NB4 (cell line): Measurements from ENCODE around the gene VAV2.

Source experiments
- DNase-seq: peaks from one replicate; pipeline ENCODE4 v3.0.0; 2010; ENCODE audit warnings: low read depth
- H3K4me3 ChIP-seq: one replicate; pipeline ENCODE4 v1.5.1; 2011; ENCODE audit warnings: mild to moderate bottlenecking, low read depth, low read length, moderate library complexity
- MYC ChIP-seq: IDR thresholded peaks from 2 replicates; pipeline ENCODE4 v1.6.1; 2011; ENCODE audit warnings: low read depth, low read length
- POLR2A ChIP-seq: IDR thresholded peaks from 2 replicates; pipeline ENCODE4 v1.6.1; 2011; ENCODE audit warnings: mild to moderate bottlenecking; ENCODE audit not compliant: insufficient read length; ENCODE audit errors: extremely low read depth
- TF ChIP-seq, protein P1 (sequence below): IDR thresholded peaks from one replicate; pipeline ENCODE4 v1.5.1; 2012; ENCODE audit warnings: low read depth, low read length
- TF ChIP-seq, protein P2 (sequence below): IDR thresholded peaks from 2 replicates; pipeline ENCODE4 v1.6.1; 2011; ENCODE audit warnings: low read depth, low read length

VAV2 gene

DNA sequence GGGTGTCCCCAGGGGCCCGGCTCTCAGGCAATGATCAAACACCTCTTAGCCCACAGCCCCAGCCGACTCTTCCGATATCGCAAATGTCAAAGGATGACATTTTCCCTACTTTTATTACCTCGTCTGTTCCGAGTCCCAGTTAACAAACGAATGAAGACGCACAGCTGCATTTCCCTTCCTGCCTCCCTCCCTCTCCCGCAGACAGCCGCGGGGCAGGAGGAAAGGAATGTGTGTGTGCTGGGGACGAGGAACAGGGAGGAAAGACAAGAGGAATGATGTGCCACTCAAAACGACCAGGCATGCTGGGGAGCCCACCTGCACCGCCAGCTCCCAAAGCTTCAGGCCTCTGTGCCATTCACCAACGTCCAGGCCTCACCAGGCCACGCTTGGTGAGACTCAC, 128.1 kb downstream of the VAV2 start:
- no peak for DNase-seq
- no peak for TF ChIP-seq MYC
- TF ChIP-seq, protein P1, sequence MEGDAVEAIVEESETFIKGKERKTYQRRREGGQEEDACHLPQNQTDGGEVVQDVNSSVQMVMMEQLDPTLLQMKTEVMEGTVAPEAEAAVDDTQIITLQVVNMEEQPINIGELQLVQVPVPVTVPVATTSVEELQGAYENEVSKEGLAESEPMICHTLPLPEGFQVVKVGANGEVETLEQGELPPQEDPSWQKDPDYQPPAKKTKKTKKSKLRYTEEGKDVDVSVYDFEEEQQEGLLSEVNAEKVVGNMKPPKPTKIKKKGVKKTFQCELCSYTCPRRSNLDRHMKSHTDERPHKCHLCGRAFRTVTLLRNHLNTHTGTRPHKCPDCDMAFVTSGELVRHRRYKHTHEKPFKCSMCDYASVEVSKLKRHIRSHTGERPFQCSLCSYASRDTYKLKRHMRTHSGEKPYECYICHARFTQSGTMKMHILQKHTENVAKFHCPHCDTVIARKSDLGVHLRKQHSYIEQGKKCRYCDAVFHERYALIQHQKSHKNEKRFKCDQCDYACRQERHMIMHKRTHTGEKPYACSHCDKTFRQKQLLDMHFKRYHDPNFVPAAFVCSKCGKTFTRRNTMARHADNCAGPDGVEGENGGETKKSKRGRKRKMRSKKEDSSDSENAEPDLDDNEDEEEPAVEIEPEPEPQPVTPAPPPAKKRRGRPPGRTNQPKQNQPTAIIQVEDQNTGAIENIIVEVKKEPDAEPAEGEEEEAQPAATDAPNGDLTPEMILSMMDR = no peak
- TF ChIP-seq POLR2A = no peak
- TF ChIP-seq, protein P2, sequence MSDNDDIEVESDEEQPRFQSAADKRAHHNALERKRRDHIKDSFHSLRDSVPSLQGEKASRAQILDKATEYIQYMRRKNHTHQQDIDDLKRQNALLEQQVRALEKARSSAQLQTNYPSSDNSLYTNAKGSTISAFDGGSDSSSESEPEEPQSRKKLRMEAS = no peak
- H3K4me3 ChIP-seq = no peak overlapping the region

DNA sequence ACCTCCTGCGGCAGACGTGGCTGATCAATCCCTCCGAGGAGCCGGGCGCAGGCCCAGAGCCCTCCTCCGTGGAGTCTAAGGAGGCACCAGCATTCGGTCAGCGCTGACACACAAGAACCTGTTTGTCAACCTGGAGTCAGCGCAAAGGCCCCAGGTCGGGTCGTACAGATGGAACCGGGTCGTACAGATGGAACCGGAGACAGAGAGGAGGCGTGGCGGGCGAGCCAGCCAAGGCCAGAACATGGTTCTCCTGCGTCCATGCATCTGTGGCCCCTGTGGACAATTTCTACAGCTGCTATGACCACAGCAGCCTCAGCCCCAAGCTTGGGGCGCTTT, 128.9 kb downstream of the VAV2 start:
- TF ChIP-seq, protein P1 = no peak
- TF ChIP-seq POLR2A = no peak
- TF ChIP-seq, protein P2 = no peak
- no peak for TF ChIP-seq MYC
- H3K4me3 ChIP-seq = no peak overlapping the region
- no peak for DNase-seq

DNA sequence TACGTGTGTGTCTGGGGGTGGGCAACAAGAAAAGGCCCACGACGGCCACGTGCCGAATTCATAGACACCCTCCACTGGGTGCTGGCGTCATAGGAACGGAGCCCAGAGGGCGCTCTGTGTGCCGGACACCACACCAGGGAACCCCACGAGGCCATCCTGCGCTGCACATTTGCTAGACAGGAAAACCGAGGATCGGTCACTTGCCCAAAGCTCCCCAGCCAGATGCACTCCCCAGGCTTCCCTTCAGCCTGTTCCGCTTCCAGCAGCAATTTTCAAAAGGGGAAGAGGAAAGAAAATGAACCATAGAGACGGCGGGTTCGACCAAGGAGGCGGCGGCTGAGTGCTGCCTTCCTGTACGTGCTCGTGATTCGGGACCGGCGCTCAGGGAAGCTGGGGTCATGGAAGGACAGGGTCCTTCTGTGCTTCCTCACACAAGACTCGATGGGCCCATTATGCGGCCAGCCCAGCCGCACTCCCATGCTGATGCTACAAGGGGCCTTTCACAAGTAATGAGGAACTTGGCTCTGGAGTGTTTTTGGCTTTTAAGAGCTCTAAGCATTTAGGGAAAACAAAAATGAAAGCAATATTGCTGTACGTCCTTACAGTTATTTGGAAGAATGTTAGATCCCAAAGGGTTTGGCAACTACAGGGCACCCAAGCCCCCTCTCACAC, 129.4 kb downstream of the VAV2 start:
- DNase-seq = peak; percentile 28
- TF ChIP-seq, protein P2 = no peak
- TF ChIP-seq, protein P1 = no peak
- TF ChIP-seq POLR2A = no peak
- no peak for TF ChIP-seq MYC
- no peak overlapping the region for H3K4me3 ChIP-seq

DNA sequence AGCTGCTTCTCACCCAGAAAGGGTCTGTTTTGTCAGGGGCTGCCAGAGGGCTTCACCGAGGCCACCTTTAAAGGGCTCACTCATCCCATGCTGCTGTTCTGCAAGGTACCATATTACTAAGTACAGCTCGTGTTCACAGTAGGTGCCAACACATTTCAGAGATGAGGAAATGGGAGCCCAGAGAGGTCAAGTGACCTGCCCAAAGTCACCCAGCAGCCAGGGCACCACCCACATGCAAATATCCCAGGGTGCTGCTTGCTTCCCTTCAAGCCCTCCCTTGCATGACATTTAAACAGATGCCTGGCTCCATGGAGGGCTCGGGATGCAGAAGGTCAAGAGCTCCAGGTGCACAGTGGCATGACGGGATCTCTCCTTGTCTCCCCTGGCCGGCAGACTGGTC, 130.4 kb downstream of the VAV2 start:
- TF ChIP-seq MYC (no peak), POLR2A (no peak)
- TF ChIP-seq, protein P1 = no peak
- TF ChIP-seq, protein P2 = no peak
- DNase-seq = no peak
- H3K4me3 ChIP-seq = no peak overlapping the region

DNA sequence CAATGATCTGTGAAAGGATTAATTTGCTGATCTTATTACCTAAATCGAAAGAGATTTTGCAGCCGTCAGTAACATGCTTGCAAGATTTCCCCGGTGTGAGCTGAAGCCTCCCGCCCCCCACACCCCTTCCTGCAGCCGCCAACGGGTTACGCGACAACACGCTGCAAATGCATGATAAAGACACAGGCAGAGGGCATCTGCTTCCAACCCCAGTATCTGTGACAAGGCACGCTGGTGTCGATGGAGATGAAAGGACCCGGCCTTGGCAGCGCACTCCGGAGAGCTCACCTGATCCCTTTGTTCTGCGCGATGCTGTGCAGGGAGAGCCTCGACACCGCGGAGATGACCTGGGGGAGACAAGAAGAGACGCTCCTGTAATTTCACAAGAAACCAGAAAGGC, 131.0 kb downstream of the VAV2 start:
- H3K4me3 ChIP-seq = no peak overlapping the region
- DNase-seq = no peak
- TF ChIP-seq, protein P1 = no peak
- TF ChIP-seq POLR2A = no peak
- no peak for TF ChIP-seq MYC
- TF ChIP-seq, protein P2 = no peak

DNA sequence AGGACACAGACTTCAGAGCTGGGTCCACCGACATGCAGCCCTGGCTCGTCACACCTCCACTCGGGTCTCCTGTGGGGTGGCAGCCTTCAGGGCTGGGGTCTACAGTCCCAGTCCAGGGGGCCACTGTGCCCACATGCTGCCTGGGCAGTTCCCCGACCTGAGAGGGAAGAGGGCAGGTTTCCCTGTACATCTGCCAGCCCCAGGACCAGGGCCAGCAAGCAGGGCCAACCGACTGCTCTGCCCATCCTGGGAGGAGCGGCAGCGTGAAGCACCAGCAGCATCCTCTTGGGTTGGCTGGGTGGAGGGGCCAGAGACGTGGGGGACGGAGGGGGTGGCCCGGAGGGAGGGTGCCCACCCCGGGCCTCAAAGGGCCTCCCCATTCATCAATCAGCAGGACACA, 133.4 kb downstream of the VAV2 start:
- TF ChIP-seq POLR2A (no peak), MYC (no peak)
- TF ChIP-seq, protein P1 = no peak
- TF ChIP-seq, protein P2 = no peak
- no peak overlapping the region for H3K4me3 ChIP-seq
- no peak for DNase-seq
